GM23248 (cell line): ENCODE measurements around the gene BLCAP.

Source experiments
- EZH2 ChIP-seq: fragments of 200-600 bp; sonication (generic); IDR thresholded peaks from 2 replicates; pipeline ENCODE4 v1.6.1; 2018; ENCODE audit warnings: antibody characterized with exemption, mild to moderate bottlenecking; ENCODE audit not compliant: insufficient read depth, poor library complexity, severe bottlenecking
- EZH2phosphoT487 ChIP-seq: fragments of 200-600 bp; sonication (generic); IDR thresholded peaks from 2 replicates; pipeline ENCODE4 v1.6.1; 2018; ENCODE audit warnings: antibody characterized with exemption, moderate library complexity, mild to moderate bottlenecking, low read depth; ENCODE audit not compliant: insufficient read depth

DNA sequence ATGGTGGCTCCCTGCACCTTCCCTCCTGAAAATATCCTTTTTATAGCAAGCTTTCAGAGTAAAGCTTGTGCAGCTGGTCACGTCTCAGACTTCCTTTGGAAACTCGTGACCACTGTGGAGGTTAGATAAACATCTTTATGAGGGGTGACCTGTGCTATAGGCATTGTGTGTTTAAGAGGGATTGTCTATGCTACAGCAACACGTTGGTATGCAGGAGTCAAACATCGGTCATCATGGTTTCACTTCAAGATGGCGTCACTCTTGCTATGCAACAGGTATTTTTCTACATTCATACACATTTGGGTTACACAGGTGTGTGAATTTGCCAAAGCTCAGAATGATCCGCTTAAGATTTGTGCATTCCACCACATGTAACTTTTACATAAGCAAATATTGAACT, 14.6 kb upstream of the BLCAP start:
- TF ChIP-seq EZH2, result no peak
- TF ChIP-seq EZH2phosphoT487, result no peak
